Measurements from ENCODE around the gene SHISA8.

DNA sequence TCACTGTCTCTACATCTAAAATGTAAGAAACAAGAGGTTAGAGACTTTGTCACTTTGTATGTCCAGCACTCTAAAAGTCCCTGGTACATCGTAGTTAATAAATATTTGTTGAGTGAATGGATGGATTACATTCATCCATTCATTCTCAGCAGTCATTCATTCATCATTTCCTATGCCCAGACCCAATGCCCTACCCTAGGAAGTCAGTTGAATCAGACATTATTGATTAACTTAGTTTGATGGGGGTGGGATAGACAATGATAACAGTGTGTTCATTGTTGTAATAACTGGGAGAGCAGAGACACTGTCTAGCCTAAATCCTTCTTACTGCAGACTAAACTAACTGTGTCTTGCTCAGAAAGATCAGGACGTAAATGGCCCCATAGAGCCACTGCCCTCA is 33.3 kb upstream of the SHISA8 start:
- TF ChIP-seq, protein P1, sequence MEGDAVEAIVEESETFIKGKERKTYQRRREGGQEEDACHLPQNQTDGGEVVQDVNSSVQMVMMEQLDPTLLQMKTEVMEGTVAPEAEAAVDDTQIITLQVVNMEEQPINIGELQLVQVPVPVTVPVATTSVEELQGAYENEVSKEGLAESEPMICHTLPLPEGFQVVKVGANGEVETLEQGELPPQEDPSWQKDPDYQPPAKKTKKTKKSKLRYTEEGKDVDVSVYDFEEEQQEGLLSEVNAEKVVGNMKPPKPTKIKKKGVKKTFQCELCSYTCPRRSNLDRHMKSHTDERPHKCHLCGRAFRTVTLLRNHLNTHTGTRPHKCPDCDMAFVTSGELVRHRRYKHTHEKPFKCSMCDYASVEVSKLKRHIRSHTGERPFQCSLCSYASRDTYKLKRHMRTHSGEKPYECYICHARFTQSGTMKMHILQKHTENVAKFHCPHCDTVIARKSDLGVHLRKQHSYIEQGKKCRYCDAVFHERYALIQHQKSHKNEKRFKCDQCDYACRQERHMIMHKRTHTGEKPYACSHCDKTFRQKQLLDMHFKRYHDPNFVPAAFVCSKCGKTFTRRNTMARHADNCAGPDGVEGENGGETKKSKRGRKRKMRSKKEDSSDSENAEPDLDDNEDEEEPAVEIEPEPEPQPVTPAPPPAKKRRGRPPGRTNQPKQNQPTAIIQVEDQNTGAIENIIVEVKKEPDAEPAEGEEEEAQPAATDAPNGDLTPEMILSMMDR (IDR thresholded peaks at IDR 0.05) = no peak
- no peak for TF ChIP-seq POLR2A (IDR thresholded peaks at IDR 0.05)
